HG02610 (cell line): Measurements from ENCODE around the gene DKK3.

ENCODE experiments used
- ATAC-seq: cut with Tn5 transposase; IDR thresholded peaks from one replicate; pipeline ENCODE4 v1.9.1; 2021; ENCODE audit warnings: mild to moderate bottlenecking, moderate library complexity; ENCODE audit not compliant: unreplicated experiment

The DKK3 gene

DNA sequence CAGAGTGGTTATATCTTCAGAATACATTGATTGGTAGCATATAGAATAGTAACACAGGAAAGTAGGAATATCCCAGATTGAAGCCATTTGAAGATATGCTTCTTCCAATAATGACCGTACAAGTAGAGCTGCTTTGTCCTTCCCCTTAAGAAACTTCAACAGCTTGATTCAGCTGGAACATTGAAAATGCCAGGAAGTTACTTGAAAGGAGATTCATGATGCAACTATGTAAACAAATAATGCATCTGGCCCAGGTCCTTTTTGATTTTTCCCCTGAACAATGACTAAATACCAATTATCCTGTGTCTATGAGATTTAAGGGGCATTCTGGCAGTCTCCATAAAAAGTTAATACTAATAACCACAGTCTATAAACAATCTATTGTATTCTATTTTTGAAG is 3.0 kb downstream of the DKK3 start:
- ATAC-seq: no peak

DNA sequence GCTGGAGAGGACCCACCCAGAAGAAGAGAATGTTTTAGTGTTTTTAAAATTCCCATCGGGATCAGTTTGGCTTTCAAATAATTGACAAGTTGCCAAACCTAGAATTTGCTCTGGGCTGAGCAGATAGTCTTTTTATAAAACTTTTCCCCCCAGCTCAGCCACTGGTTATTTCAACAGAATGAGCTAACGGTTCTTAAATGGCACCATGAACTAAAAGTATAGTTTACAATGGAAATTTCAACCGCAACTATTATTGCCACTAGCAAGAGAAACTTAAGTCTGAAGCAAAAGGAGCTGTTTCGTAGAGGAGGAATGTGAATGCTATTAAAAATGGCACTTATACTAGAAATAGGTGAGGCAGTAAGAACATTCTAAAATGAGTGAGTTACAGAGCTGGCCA is 3.4 kb downstream of the DKK3 start:
- ATAC-seq: no peak

DNA sequence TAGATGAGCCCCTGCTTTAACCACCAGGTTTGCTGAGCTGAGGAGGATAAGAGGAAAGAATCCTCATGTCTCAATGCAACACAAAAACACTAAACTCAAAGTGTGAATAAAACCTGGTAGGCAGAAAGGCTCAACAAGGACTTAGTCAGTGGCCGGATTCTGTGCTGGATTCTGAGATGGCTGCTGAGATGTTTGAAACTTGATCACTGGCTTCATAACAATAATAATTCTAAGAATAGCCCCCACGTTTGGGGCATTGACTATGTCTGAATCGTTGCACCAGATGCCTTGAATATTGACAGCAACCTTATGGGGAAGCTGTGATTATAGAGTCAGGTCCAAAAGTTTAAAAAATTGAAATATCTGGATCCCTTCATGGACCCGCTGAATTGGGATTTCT is 4.6 kb downstream of the DKK3 start:
- ATAC-seq: no peak

DNA sequence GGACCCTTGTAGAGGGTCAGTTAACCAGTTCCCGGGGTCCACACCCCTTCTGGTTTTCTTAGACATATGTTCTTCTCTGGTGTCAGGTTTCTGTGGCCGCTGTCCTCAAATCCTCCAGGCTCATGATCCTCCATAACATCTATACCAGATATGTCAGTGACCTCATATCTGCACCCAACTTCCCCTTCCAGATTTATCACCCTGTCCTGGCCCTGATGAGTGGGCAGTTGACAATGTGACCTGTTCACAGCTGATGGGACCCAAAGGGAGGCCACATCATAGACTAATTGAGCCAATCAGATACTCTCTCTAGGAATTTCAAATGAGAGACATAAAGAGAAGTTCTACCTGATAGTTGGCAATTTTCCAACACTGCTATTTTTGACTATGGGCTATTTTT is 5.1 kb downstream of the DKK3 start:
- ATAC-seq: no peak

DNA sequence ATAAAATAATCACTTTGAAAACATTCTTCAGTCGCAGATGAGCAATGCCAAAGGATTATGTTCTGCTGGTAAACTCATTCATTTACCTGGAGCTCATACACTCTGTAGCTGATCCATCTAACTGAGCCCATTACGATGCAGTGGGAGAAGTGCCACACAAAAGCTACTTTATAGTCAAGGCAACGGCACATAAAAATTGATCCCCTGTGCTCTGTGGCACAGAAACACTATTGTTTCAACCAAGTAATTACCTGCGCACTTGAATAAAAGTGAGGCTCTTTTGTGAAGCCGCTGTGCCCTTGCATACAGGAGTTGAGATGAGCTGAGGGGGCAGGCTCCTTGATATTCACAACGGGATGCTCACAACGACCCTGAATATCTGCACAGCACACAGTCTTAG is 7.2 kb downstream of the DKK3 start:
- ATAC-seq: no peak

DNA sequence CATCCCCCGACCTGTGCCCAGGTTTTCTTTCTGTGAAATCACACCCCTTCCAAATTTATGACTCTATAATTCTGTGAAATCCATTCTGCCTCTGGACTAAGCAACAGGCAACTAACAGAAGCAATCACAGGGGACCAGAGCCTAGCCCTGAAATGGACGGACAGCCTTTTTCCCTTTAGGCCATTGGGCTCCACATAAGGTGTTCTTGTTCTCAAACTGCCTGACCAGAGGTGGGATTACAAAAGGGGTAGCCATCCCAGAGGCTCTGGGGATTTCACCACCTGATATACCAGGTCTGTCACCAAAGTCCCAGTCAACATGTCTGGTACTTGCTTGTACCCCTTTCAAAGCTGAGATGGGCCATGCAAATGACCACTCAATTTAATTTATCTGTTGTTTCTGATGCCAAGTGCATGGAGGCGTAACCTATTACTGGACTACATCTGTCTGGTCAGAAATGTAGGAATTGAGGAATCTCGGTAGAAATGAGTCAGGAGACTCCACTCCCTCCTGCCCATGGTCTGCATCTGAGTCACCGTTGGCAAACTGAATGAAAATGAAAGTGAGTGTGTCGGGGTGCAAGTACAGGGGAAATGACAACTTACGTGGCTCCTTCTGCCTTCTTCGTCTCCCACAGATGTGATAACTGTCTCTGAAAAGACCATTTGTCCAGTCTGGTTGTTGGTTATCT is 10.2 kb downstream of the DKK3 start:
- no peak for ATAC-seq

DNA sequence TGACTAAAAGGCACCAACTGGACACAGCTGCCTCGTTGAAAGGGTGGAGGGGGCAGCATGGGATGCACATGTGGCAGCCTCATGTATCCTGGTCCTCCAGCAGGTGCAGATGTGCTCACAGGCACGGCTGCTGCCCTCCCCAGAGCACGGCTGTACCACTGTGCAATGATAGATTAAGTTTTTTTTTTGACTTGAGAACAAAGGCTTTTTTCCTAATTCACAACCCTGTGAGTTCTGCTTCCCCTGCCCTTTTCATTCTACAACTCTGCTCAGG is 11.4 kb downstream of the DKK3 start:
- ATAC-seq: no peak

DNA sequence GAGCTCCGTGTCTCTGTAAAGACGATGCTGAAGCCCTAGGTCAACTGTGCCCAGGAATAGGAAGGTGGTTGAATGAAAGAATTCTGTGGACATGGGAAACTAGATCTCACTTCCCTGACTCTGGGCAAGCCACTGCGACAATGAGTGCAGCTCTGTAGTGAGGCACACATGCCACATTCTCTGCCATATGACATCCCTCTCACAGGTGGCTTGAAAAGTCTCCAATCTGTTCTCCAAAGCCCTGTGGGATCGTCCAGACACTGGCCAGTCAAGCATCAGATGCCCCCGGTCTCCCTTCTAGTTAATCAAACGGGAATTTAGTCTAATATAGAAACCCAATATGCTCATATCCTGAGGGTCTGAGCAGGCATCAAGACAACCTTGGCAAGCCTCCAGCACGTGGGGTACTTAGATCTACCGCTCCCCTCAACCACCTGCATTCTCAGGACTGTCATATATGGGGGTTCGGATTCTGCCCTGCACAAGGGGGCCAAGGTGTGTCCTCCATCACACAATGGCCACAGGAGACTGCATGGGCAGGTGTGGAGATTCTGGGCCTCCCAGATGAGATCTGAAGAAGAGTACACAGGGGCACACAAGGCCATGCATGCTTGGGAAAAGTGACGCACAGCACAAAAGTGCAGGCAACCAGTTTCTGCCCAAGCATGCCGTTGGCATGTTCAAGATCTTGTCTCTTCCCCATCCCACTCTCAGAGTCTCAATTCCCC is 11.9 kb downstream of the DKK3 start:
- no peak for ATAC-seq

DNA sequence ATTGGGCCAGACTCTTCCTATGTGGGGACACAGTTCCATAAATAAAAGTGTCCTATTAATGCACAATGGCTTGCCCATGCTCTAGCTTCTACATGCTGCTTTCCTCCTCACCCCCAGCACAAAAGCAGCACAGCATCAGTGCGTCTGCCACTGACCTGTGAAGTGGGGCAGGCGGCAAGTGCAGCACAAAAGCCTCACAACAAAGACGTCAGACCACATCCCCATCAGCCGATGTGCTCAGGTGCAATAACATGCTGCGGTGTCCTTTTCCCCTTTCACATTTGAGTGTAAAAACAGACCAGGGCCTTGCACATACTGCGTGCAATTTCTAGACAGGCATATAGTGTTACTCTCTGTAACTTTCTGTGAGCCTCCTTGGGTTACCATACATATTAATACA is 12.8 kb downstream of the DKK3 start:
- no peak for ATAC-seq

DNA sequence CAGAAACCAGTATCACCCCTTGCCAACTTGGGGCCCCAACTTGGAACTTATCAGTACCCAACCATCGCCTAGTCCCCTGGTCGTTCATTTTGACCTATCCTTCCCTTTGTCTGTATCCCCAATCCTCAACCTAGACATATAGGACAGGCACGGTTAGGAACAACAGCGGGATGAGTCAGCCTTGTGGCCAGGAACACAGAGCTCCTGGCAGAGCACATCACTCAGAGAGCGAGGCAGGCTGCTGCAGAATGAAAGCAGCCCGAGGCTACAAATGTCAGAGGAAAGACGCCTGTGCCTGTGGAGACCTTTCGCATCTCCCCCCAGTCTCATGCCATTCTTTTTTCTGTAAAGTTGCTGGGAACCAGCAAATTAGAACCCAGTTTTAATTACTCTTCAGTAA is 14.6 kb downstream of the DKK3 start:
- no peak for ATAC-seq

DNA sequence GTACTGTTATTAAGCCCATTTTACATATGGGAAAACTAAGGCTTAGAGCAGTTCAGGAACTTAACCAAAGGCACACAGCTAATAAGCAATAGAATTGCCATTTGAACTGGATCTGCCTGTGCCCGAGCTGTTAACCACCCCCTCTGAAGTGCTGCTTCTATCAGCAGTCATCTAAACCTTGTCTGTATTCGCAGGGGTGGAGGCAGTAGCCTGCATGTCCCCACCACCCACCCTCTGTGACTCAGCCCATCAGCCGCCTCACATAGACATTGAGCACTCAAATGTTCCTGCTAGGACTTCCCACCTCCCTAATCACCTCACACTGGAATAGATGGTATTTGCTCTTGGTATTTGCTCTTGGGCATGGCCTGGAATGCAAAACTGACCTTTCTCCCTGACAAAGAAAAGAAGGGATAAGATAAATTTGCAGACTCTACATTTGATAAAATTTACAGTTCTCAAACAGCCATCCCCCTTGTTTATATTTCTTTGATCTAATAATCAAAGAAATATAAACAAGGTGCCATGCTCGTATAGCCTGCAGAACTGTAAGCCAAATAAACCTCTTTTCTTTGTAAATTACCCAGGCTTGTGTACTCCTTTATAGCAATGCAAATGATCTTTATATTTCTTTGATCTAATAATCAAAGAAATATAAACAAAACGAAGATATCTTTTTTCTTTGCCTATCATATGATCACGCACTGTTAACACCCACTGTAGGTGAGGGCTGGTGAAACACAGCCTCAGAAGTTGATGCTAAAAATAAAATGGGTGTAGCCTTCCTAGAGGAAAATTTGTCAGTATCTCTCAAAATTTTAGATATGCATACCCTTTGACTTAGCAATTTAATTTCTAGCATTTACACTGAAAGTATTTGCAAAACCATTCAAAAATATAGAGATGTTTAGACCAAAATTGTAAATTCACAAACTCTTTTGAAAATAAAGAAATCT is 15.9 kb downstream of the DKK3 start:
- no peak for ATAC-seq

DNA sequence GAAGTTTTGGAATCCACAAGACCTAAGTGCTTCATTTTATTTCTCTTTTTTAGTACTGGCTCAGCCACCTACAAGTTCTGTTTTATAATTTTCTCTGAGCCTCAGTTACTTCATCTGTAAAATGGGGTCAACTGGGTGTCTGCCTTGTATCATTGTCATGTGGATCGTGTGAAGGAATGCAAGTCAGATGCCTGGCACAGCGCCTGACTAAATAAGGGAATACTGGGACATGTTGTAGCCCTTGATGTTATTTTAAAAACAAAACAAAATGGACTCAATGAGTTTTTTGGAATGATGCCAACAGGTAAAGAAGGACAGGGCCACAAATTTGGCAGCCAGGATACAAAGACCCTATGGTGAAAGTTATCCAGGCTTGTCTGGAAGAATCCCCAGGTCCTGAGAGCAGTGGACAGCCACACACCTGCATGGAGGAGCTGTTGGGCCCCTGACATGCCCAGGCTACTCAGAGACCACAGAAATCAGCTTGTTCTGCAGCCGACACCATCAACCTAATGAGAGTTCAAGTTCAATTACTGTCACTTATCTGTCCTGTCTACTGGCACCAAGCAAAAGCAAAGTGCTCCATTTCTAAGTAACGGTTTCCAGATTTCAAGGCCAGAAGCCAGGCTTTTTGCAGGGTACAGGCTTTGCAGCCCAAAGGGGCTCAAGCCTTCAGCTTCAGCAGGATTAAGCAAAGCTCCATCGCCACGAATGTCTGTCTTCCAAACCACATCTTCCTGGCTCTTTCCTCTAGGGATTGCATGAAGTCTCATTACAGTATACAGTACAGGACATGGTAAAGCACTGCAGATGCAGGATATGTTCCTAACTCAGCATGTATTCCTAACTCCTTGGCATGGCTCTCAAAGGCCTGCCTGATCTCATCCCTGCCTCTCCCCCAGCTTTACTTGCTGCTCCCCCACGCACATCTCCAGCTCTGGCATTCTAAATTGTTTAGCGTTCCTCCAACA is 18.4 kb downstream of the DKK3 start:
- ATAC-seq: no peak

DNA sequence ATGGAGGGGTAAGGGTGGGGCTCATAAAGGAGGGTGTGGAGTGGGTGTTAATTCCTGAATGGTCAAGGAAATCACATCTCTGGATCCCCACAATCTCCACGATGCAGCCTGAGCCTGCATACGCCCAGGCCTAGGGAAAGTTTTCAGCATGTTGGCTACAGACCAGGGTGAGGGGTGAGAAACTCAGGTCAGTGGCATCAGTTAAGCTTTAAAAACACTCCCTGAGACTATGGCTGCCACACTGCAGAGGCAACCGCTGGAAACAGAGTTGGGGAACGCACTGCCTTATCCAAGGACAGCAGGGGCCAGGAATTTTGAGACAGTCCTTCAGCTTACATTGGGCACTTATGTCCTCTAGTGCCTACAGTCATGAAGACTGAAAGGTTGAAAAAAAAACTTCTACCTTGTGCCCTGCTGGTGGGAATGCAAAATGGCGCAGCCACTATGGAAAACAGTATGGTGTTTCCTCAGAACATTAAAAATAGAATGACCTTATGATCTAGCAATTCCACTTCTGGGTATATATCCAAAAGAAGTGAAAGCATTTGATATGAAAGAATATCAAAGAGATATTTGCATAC is 19.7 kb downstream of the DKK3 start:
- no peak for ATAC-seq

DNA sequence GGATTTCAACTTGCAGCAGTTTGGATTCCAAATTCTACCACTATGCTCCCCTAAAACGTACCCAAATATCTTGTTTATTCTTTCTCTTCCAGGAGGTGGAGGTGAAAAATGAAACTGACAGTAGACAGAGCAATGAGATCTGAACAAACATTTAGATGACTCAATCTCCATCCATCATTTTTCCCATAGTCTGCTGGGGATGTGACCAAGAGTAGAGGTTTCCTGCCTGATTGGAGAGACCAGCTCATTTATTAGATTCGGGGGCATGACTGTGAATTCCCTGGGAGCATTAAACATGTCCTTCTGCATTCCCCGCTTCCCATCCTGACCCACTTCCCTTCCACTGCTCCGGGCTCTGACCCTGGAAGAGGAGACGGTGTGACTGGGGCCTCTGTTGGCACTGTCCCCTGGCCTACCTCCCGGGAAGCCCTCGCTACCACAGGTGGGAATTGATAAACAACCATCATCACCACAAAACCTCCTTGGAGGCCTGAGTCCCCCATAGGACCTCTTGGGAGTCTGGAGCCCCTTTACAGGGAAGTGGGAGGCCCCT is 20.3 kb downstream of the DKK3 start:
- ATAC-seq: no peak

DNA sequence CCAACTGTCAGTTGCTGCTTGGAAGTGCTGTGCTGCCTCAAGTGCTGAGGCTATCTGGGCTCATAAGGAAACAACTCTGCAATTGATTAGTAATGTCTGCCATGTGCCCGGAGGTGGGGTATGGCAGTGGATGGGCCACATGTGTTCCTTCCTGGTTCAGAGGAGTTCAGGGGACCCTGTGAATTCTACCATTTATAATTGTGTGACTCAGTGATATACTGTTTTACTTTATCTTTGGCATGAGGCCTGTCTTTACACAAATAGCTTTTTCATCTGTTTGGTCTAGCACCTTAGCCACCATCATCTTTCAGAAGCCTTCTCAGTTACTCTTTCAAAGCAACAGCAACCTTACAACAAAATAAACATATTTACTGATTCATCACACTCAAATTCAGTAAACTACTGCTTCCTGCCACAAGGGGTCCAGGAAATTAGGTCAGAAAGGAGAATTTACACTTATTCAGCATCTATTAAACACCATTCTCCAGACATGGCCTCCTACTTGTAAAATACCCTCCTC is 20.9 kb downstream of the DKK3 start:
- no peak for ATAC-seq

DNA sequence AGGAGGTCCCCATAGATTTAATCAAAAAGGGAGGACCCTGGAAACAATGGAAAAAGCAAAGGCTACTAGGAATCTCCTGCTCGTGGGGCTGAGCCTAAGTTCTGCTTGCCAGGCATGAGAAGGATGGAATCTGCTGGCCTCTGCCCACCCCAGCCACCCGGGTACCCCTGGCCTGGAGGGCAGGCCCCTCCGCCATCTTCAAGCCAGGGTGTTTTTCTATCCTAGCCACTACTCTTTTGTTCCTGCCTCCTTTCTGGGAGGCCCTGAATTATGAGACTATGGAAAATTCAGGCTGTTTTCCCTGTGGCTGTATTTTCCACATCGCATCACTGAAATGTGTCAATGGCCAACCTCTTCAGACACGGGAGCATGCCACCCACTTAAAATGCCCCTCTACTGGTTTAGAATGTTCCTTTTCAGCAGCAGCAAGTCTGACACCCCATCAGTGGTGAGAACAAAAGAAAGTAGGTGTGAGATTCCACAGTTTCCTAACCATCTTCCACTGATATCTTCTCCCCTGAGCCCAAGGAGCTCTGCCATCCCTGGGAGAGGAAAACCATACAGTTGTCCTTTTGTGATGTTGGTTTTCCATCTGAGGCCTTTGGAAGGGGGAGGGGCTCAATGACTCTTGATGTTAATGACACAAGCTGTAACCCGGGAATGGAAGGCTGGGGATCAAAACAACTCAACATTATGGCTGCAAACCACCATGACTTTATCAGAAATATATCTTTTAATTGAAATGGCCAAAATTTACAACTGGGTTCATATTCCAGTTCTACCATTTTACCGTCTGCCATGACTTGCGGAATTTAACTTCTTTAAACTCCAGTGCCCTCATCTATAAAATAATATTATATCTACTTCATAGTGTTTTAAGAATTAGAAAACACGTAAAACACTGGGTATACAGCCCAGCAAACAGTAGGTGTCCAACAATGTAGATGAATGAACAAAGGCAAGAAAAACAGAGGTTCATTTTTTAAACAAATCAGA is 22.2 kb downstream of the DKK3 start:
- ATAC-seq: no peak

DNA sequence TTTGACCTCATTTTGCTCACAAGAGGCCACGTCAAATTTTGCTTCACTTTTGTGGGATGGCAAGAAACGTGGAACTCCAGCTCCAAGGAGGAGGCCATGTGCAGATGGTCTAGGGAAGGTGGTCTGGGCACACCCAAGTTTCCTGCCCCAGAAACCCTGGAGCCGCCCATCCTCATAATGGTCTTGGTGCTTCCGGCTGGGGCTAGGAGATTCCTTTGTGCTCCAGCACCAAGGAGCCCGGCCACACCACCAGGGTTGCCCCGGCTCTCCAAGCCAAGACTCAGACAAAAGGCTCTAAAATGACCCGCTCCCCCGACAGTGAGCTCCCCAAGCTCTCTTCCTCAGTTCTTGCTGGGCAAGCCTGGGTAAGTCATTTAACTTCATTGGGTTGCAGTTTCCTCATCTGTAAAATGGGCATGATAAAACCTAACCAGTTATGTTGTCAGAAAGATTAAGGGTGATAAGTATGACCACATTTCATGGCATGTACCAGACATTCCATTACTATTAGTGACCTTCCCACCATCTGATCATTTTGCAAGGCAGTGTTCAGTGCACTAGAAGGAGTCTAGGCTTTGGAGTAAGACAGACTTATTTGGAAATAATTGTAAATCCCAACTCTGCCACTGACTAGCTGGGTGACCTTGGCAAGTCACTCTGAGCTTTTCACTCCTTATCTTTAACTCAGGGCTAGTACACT is 23.3 kb downstream of the DKK3 start:
- ATAC-seq: no peak

DNA sequence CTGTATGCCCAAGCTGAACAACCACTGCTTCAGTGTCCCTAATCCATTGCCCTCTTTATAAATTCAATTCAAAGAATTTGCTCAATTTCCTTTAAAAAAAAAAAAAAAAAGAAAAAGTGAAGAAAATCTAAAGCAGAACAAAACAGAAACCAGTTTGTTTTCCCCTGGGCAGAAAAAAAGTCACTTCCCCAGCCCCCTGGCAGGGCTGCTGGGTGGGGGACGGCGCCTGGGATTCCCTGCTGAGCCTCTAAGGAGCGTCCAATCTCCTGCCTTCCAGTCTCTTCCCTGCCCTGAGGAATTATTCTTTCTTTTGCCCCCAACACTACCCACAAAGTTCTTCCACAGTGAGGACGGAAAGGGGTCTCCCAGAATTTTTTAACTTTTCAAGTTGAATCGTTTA is 23.9 kb downstream of the DKK3 start:
- no peak for ATAC-seq
